ENCODE measurements around the gene THSD7A. TPM values are rescaled to one million over a fixed set of nuclear protein-coding genes. Genes with fewer than 3 reads are reported as not detected.

THSD7A gene, protein sequence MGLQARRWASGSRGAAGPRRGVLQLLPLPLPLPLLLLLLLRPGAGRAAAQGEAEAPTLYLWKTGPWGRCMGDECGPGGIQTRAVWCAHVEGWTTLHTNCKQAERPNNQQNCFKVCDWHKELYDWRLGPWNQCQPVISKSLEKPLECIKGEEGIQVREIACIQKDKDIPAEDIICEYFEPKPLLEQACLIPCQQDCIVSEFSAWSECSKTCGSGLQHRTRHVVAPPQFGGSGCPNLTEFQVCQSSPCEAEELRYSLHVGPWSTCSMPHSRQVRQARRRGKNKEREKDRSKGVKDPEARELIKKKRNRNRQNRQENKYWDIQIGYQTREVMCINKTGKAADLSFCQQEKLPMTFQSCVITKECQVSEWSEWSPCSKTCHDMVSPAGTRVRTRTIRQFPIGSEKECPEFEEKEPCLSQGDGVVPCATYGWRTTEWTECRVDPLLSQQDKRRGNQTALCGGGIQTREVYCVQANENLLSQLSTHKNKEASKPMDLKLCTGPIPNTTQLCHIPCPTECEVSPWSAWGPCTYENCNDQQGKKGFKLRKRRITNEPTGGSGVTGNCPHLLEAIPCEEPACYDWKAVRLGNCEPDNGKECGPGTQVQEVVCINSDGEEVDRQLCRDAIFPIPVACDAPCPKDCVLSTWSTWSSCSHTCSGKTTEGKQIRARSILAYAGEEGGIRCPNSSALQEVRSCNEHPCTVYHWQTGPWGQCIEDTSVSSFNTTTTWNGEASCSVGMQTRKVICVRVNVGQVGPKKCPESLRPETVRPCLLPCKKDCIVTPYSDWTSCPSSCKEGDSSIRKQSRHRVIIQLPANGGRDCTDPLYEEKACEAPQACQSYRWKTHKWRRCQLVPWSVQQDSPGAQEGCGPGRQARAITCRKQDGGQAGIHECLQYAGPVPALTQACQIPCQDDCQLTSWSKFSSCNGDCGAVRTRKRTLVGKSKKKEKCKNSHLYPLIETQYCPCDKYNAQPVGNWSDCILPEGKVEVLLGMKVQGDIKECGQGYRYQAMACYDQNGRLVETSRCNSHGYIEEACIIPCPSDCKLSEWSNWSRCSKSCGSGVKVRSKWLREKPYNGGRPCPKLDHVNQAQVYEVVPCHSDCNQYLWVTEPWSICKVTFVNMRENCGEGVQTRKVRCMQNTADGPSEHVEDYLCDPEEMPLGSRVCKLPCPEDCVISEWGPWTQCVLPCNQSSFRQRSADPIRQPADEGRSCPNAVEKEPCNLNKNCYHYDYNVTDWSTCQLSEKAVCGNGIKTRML (N-terminal part only)
- total RNA-seq, result 0.43 and 1.6 TPM in 2 replicates

DNA sequence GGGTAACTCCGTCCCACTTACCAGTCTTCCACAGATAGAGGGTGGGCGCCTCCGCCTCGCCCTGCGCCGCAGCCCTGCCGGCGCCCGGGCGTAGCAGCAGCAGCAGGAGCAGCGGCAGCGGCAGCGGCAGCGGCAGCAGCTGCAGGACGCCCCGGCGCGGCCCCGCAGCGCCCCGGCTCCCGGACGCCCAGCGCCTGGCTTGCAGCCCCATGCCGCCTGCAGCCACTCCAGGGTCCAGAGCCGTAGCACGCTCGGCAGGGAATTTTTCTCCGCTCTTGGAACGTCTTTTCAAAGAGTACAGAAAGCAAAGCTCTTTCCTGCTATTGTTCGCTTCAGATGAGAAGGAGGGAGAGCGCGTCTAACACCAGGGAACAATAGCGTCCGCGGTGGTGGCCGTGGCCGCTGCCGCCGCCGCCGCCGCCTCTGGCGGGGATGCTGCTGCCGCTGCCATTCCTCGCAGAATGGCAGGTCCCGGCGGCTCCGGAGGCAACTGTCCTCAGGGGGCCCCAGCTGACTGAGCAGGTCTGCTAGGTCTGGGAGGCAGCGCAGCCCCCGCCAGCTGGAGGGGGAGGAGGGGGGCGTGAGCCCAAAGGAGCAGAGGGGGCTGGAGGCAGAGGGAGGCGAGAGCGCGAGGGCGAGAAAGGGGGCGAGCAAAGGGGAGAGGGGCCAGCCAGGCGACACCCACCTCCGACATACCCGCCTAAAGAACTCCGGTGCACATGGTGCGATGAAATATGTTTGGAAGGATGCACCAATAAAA, at the start of gene THSD7A:
TSS of gene THSD7A (minus strand) at position 463 of the 760 bp plus-strand sequence. CDS start at position 211, 252 bp downstream.
- peak within 1 kb of the TSS; percentile 60 for H3K4me3 ChIP-seq (ENCODE audit: low read depth, low read length)
- DNase-seq (ENCODE audit: low read depth), result peak; percentile 36
- TF ChIP-seq, protein P1, sequence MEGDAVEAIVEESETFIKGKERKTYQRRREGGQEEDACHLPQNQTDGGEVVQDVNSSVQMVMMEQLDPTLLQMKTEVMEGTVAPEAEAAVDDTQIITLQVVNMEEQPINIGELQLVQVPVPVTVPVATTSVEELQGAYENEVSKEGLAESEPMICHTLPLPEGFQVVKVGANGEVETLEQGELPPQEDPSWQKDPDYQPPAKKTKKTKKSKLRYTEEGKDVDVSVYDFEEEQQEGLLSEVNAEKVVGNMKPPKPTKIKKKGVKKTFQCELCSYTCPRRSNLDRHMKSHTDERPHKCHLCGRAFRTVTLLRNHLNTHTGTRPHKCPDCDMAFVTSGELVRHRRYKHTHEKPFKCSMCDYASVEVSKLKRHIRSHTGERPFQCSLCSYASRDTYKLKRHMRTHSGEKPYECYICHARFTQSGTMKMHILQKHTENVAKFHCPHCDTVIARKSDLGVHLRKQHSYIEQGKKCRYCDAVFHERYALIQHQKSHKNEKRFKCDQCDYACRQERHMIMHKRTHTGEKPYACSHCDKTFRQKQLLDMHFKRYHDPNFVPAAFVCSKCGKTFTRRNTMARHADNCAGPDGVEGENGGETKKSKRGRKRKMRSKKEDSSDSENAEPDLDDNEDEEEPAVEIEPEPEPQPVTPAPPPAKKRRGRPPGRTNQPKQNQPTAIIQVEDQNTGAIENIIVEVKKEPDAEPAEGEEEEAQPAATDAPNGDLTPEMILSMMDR (IDR thresholded peaks at IDR 0.05; ENCODE audit: insufficient read depth, low read depth, low read length), result no peak

DNA sequence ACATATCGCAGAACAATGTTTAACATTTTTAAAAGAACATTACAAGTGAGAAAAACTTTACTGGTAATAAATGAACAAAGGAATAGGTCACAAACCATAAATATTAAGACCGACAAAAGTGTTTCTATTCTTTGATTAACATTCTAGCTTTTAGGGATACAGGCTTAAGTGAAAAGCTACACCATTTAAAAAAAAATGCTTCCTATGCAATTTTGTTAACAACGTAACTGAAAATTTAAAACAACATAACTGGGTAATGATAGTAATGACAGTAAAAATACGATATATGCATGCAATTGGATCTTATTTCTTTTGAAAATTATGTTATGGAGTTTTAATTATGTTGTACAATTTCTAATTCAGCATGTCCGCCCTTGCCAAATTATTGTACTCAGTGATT, 49.7 kb upstream of the THSD7A start:
- TF ChIP-seq, protein P1 (IDR thresholded peaks at IDR 0.05; ENCODE audit: insufficient read depth, low read depth, low read length), result no peak
- no peak overlapping the region for H3K4me3 ChIP-seq (ENCODE audit: low read depth, low read length)
- DNase-seq (ENCODE audit: low read depth), result no peak

DNA sequence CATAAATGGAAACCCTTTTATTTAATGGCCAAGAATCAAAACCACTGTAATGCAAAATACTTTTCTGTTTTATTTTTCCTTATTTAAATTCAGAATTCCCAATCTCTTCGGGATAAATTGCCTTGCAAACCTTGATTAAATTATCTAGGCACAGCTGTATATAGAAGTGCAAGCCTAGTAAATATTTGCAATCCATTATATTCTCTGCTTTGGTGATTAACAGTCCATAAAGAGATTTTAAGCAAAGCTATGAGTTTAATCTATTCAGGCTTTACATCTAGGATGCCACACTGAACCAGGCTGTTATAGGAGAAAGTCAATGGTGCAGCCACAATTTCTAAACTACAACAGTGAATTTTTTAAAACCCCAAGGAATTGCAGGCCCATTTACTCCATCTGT, 43.6 kb upstream of the THSD7A start:
- TF ChIP-seq, protein P1 (IDR thresholded peaks at IDR 0.05; ENCODE audit: insufficient read depth, low read depth, low read length), result no peak
- DNase-seq (ENCODE audit: low read depth), result no peak
- no peak overlapping the region for H3K4me3 ChIP-seq (ENCODE audit: low read depth, low read length)

DNA sequence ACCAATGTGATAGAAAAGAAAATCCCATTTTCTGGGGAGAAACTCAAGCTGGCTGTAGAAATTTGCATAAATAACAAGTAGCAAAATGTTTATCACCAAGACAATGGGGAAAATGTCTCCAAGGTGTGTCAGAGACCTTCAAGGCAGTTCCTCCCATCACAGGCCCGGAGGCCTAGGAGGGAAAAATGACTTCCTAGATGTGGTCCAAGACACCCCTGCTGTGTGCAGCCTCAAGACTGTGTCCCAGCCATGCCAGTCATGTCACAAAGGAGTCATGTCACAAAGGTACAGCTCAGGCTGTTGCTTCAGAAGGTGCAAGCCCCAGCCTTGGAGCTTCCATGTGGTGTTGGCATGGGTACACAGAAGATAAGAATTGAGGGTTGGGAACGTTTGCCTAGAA, 33.7 kb upstream of the THSD7A start:
- H3K4me3 ChIP-seq (ENCODE audit: low read depth, low read length), result no peak overlapping the region
- DNase-seq (ENCODE audit: low read depth), result no peak
- TF ChIP-seq, protein P1 (IDR thresholded peaks at IDR 0.05; ENCODE audit: insufficient read depth, low read depth, low read length), result no peak

DNA sequence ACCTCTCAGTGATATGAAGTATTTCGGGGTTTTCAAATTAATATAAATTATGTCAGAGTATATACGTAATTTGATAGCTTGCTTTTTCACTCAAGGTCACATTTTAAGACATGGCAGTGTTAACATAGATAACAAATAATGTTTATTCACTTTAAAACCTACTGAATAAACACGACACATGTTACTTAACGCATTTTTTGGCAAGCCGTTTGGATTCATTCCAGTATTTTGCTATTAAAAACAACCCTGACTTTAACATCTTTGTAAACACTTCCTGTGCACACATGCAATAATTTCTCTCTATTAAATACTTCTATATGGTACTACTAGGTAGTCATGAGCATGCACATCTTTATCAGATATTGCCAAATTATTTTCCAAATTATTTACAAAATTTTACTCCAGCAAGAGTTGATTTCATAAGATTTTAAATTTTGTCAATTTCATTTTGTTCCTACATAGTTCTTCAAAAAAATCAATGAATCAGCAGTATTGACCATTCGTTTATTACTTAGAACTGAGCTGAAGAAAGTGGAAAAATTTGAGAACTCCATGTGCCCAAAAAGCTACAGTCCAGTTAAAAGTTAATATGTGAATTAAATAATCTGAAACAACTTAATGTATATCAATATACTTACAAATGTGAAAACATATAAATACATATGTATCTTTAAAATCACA, 26.8 kb upstream of the THSD7A start:
- TF ChIP-seq, protein P1 (IDR thresholded peaks at IDR 0.05; ENCODE audit: insufficient read depth, low read depth, low read length), result no peak
- H3K4me3 ChIP-seq (ENCODE audit: low read depth, low read length), result no peak overlapping the region
- DNase-seq (ENCODE audit: low read depth), result no peak

All from fibroblast of villous mesenchyme (primary cell).